GM21723 (cell line): ENCODE results near the gene FAM186B.
"Not testable (repeated sequence)": the region's sequence is repeated elsewhere in the genome, so short reads cannot be mapped to it uniquely, and the experiment has no call there.

Experiments used
- ATAC-seq: cut with Tn5 transposase; IDR thresholded peaks from one replicate; pipeline ENCODE4 v1.9.1; 2021; ENCODE audit warnings: mild to moderate bottlenecking, moderate library complexity; ENCODE audit not compliant: unreplicated experiment

The FAM186B gene, protein sequence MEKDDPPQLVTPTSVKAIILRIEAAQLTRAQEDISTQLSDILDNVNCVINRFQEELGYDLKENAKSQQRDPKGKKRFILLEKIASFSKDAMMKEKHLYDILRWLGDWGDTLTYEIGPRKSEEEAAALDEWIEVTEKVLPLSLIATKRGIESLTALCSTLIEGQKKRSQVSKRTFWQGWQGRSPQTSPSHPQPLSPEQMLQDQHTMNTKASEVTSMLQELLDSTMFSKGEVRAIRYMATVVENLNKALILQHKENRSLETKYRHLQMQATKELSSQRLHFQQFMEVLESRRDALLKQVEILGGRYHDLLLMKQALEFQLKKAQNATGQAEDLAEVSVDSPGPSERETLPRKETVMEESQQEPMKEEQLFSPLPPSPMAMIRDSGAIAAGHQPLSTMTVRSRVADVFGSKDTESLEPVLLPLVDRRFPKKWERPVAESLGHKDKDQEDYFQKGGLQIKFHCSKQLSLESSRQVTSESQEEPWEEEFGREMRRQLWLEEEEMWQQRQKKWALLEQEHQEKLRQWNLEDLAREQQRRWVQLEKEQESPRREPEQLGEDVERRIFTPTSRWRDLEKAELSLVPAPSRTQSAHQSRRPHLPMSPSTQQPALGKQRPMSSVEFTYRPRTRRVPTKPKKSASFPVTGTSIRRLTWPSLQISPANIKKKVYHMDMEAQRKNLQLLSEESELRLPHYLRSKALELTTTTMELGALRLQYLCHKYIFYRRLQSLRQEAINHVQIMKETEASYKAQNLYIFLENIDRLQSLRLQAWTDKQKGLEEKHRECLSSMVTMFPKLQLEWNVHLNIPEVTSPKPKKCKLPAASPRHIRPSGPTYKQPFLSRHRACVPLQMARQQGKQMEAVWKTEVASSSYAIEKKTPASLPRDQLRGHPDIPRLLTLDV

GRCh38 chr12:49605539-49605938 is at the start of gene FAM186B:
Gene FAM186B (minus strand): TSS chr12:49605639. CDS start chr12:49605477, 162 bp downstream.
- not testable (repeated sequence) for ATAC-seq

DNA sequence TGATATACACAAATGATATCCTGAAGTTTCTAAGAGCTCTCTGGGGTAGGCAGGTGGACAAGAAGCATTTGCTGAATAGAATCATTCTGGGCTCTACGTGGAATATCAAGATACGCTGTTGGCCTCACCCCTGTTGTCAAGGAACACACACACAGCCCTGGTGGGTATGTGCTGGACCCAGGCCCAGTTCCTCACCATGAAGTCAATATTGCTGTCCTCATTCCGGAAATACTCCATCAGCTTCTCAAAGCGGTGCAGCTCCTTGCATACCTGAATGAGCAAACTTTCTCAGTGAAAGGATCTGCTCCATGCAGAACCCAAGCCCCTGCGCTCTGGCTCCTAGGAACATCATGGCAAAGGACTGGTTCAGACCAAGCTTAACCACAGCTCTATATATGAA is 49.3 kb upstream of the FAM186B start:
- ATAC-seq: no peak

DNA sequence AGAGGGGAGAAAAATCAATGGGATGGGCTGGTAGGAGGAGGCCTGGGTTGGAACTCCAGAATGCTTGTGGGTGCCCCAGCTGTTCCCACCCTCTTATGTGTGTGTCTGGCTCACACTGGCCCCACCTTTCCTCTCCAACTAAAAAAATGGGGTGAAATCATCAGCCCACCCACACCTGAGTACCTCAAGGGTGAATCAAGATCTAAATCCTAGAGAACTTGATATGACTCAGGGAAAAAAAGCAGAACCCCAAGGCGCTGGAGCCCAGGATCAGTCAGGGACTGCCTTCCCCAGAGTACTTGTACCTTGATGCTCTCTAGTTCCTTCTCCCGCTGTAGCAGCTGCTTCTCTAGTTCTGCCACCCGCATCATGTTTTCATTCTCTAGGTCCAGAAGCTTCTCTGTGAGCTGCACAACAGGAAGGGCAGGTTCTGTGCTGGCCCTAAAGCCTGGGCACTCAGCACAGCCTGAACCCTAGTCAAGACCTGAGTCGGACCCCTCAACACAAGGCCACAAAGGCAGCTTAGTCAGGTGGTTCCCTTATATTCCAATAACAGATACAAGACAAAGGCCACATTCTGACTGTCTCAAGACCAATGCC is 47.6 kb upstream of the FAM186B start:
- ATAC-seq: no peak

- ATAC-seq: no peak
These were observed 46.4 kb upstream of the FAM186B start for GRCh38 chr12:49651855-49652254.

- ATAC-seq: no peak
These were observed 44.5 kb upstream of the FAM186B start for GRCh38 chr12:49649892-49650291.

DNA sequence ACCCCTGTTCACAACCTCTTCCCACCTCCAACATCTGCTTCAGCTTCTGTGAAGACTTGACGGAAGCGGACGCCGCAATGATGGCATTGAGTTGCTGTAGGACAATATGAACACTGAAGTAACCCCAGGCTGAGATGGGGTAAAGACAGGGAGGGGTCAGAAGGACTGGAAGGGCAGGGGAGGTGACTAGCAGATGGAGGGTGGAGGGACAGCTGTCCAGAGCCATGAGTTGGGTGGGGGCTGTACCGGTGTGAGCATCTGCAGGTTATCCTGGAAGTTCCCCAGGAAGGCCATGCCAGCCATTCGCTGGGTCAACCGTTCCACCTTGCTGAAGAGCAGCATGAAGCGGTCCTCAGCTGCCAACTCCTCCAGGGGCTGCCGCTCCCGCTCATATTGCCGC is 44.0 kb upstream of the FAM186B start:
- ATAC-seq: no peak

DNA sequence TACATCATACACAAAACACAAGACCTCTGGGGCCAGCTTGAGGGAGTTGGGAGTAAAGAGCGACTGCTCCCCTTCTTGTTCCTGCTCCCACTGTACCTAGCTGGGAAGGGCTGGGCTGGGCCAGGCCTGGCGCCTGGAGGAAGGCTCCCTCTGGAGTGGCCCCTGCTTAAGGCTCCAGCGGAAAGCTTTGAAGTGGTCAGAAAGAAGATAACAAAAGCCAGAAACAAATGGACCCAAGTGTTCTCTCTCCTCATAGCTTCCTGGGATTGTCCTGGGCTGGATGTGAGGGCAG is 43.2 kb upstream of the FAM186B start:
- ATAC-seq: no peak

DNA sequence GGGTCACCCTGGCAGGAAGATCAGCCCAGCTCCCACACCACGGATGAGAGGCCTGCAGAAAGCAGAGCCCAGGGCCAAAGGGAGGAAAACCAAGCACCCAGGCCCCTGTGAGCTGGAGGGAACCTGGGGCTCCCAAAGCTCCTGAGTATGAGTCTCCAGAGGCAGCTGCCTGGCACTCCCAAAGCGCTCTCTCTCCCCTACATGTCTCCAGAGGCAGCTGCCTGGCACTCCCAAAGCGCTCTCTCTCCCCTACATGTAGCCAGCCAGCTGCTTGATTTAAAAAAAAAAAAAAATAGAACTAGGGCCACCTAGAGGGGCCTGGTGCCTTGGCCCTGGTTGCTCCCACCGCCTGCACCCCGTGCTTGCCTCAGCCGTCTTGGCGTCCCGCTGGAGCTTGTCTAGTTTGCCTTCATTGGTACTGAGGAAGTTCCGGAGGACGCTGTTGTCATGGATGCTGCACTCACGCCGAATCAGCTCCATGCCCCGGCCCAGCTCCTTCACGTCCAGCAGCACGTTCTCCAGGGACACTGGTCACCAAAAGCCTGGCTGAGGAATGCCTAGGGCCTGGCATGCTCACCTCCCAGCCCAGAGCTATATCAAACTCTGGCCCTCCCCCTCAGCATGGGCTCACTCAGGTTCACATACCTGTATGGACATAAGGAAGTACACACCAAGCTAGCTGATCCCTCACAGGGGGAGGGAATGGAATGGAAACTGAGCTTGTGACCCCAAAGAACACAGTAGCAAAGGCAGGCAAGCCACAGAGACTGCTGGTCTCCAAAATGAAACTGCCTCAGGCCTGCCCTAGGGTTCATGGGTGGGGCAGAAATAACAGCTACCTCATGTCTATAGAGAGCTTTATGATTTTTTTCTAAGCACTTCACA is 42.6 kb upstream of the FAM186B start:
- no peak for ATAC-seq

DNA sequence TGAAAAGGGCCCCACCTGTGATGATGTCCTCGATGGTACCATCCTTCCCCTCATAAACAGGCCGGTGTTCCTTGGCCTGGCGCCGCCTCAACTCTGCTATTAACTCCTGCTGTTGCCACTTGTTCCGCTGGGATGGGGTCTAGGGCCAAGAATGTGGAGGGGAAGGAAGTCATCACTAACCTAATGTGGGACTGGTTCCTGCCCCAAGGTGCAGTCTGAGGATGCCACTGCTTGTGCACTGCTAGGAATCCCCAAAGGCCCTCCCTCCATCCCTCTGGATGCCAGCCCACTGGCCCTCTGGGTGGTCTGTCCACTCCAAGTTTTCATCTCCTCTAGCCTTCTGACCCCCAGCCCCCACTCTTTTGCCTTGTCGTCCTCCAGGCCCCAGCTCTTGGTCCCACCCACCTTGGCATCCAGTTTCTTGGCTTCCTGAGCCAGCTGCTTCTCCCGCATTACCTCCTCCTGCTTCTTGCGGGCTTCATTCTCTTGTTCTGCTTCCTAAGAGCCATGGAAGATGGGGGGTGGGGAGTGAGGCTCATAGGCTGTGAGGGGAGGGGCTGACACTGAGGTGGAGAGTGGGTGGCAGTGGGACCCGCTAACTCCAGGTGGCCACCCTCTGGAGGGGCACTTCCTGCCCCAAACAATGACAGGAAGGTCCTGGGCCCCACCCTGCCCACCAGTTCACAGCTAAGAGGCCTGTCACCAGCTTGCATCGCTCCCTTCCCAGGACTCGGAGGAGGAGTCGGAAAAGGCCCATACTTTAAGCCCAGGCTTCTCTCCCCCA is 41.6 kb upstream of the FAM186B start:
- no peak for ATAC-seq

- ATAC-seq: no peak
These were observed 40.9 kb upstream of the FAM186B start for GRCh38 chr12:49646331-49646830.

DNA sequence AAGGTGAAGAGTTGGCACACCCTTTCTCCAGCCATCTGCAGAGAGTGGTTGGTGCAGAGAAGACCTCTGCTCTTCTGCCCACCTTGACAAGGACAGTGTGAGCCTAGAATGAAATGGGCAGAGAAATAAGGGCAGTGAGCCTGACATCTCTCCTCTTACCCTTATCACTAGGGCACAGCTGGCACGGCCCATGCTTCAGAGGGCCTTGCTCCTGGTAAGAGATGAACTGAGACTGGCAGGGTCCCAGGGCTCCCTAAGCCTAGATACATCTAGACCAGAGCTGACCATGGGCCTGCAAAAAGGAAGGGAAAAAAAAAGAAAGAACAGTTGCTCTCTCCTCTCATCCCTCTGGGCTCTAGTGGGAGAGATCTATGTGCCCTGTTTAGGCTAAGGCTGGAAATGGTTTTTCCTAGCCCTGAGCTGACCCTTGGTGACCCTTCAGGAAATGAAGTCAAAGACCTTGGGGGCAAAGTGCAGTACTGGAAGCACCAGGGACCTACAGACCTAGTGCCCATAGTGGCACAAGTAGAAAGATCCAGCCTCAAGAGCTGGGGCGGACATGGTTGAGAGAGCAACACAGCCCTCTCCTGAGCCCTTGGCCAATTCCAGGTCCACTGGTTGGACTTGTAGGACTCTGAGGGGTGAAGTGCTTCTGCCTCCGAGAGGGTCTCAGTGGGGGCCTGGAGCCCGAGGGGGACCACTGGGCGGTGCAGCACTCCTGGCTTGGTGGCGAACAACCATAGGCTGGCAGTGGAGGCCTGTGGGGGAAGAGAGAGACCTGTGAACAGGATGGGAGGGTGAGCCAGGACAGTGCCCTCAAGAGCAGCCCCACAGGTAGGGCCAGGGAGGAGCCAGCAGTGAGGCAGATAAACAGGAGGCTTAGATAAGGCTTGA is 40.0 kb upstream of the FAM186B start:
- ATAC-seq: no peak

DNA sequence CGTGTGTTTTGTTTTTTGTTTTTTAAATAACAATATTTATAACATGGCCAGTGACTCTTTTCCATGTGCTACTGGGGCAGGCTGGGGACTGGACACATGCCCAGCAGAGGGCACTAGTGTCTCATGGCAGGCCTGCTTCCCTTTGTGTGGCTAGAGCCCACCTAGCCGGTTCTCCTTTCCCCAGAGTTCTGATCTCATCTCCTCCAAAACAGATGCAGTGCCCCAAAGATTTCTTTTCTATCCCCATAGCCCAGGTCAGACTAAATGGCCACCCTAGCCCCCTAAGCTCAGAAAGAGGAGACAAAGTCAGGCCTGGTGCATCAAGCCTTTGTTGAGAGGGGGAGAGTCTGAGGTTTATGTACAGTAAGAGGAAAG is 39.2 kb upstream of the FAM186B start:
- peak; percentile 53 for ATAC-seq

- ATAC-seq: no peak
These were observed 38.7 kb upstream of the FAM186B start for GRCh38 chr12:49643961-49644619.

GRCh38 chr12:49643135-49643534 is 37.7 kb upstream of the FAM186B start:
- no peak for ATAC-seq

GRCh38 chr12:49642370-49642802 is 36.9 kb upstream of the FAM186B start:
- ATAC-seq: no peak

- ATAC-seq: no peak
These were observed 36.4 kb upstream of the FAM186B start for GRCh38 chr12:49641748-49642369.

DNA sequence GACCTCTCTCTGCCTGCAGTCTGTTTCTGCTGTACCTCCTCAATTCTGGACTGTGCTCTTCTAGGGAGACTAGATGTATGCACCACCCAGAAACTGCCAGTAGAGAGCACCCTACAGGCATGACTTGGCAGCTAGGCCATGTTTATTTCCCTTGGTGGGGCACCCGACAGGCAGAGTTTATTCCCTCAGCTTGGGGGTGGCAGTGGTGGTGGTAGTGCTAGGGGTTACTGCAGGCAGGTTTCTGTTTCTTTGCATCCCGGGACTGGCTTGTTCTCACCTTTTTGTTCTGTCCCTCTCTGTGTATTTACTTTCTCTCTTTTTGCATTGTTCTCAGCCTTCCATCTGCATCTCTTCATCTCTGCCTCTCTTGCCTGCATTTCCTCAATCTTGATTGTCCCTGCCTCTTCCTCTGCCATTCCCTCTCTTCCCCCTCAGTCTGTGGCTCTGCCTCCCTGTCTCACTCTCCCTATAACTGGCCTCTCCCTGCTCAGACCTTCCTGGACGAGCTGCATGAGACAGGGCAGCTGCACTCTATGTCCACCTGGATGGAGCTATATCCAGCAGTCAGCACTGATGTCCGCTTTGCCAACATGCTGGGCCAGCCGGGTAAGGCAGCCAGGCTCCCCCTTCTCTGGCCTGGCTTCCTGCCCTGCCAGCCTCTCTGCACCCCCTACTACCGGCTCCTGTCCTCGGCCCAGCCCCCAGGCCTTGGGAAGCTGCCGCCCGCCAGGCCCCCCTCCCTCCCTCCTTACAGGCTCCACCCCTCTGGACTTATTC is 31.7 kb upstream of the FAM186B start:
- no peak for ATAC-seq
